ENCODE measurements around the gene ABLIM2. TPM values are rescaled to one million over a fixed set of nuclear protein-coding genes. Genes with fewer than 3 reads are reported as not detected.

The ABLIM2 gene
- total RNA-seq, 1 donor: under 0.01 TPM

GRCh38 chr4:8177552-8177951 is 18.9 kb upstream of the ABLIM2 start:
- DNase-seq (ENCODE audit: low read depth in 2 of 3, low spot score in 2 of 3): no peak

- DNase-seq (ENCODE audit: low read depth in 2 of 3, low spot score in 2 of 3): peak in 1 of 3 donors; percentile 75
Observed at GRCh38 chr4:8176547-8177399, 18.2 kb upstream of the ABLIM2 start.

- no peak for DNase-seq (ENCODE audit: low read depth in 2 of 3, low spot score in 2 of 3)
Observed at GRCh38 chr4:8175686-8176085, 17.1 kb upstream of the ABLIM2 start.

GRCh38 chr4:8174970-8175369 is 16.4 kb upstream of the ABLIM2 start:
- DNase-seq (ENCODE audit: low read depth in 2 of 3, low spot score in 2 of 3): no peak

- DNase-seq (ENCODE audit: low read depth in 2 of 3, low spot score in 2 of 3): no peak
Observed at GRCh38 chr4:8173492-8174242, 15.1 kb upstream of the ABLIM2 start.

GRCh38 chr4:8171984-8172924 is 13.6 kb upstream of the ABLIM2 start:
- no peak for DNase-seq (ENCODE audit: low read depth in 2 of 3, low spot score in 2 of 3)

GRCh38 chr4:8171266-8171665 is 12.7 kb upstream of the ABLIM2 start:
- DNase-seq (ENCODE audit: low read depth in 2 of 3, low spot score in 2 of 3): peak in 1 of 3 donors; percentile 32

GRCh38 chr4:8170341-8170740 is 11.7 kb upstream of the ABLIM2 start:
- DNase-seq (ENCODE audit: low read depth in 2 of 3, low spot score in 2 of 3): no peak

- DNase-seq (ENCODE audit: low read depth in 2 of 3, low spot score in 2 of 3): no peak
Observed at GRCh38 chr4:8169763-8170162, 11.2 kb upstream of the ABLIM2 start.

- no peak for DNase-seq (ENCODE audit: low read depth in 2 of 3, low spot score in 2 of 3)
Observed at GRCh38 chr4:8168832-8169598, 10.4 kb upstream of the ABLIM2 start.

- no peak for DNase-seq (ENCODE audit: low read depth in 2 of 3, low spot score in 2 of 3)
Observed at GRCh38 chr4:8168232-8168631, 9.6 kb upstream of the ABLIM2 start.

- no peak for DNase-seq (ENCODE audit: low read depth in 2 of 3, low spot score in 2 of 3)
Observed at GRCh38 chr4:8167815-8168214, 9.2 kb upstream of the ABLIM2 start.

GRCh38 chr4:8167291-8167690 is 8.7 kb upstream of the ABLIM2 start:
- no peak for DNase-seq (ENCODE audit: low read depth in 2 of 3, low spot score in 2 of 3)

GRCh38 chr4:8165374-8165896 is 6.8 kb upstream of the ABLIM2 start:
- DNase-seq (ENCODE audit: low read depth in 2 of 3, low spot score in 2 of 3): no peak

- no peak for DNase-seq (ENCODE audit: low read depth in 2 of 3, low spot score in 2 of 3)
Observed at GRCh38 chr4:8164687-8165086, 6.1 kb upstream of the ABLIM2 start.

GRCh38 chr4:8164194-8164565 is 5.6 kb upstream of the ABLIM2 start:
- no peak for DNase-seq (ENCODE audit: low read depth in 2 of 3, low spot score in 2 of 3)

- no peak for DNase-seq (ENCODE audit: low read depth in 2 of 3, low spot score in 2 of 3)
Observed at GRCh38 chr4:8163436-8164193, 5.0 kb upstream of the ABLIM2 start.

GRCh38 chr4:8163026-8163425 is 4.4 kb upstream of the ABLIM2 start:
- no peak for DNase-seq (ENCODE audit: low read depth in 2 of 3, low spot score in 2 of 3)

- no peak for DNase-seq (ENCODE audit: low read depth in 2 of 3, low spot score in 2 of 3)
Observed at GRCh38 chr4:8162625-8163024, 4.0 kb upstream of the ABLIM2 start.
